Type B pancreatic cell (in vitro differentiated cells): ENCODE measurements around the gene WDR70. TPM values are rescaled to one million over a fixed set of nuclear protein-coding genes. Genes with fewer than 3 reads are reported as not detected.

Experiments used
- DNase-seq: peaks from one replicate; pipeline ENCODE4 v3.0.0; 2021; ENCODE audit warnings: mixed read lengths; ENCODE audit not compliant: unreplicated experiment; ENCODE audit errors: extremely low spot score
- H3K27ac Mint-ChIP-seq: 2 replicates; pipeline ENCODE4 v1.8.0; 2021; ENCODE audit warnings: mild to moderate bottlenecking, mixed read lengths
- H3K27me3 Mint-ChIP-seq: 2 replicates; pipeline ENCODE4 v1.8.0; 2021; ENCODE audit warnings: mixed read lengths
- H3K36me3 Mint-ChIP-seq: 2 replicates; pipeline ENCODE4 v1.8.0; 2021; ENCODE audit warnings: mixed read lengths
- H3K4me1 Mint-ChIP-seq: one replicate; pipeline ENCODE4 v1.8.0; 2021; ENCODE audit warnings: mixed read lengths; ENCODE audit not compliant: unreplicated experiment
- H3K4me3 Mint-ChIP-seq: 2 replicates; pipeline ENCODE4 v1.8.0; 2021; ENCODE audit warnings: mild to moderate bottlenecking, mixed read lengths
- H3K9me3 Mint-ChIP-seq: 2 replicates; pipeline ENCODE4 v1.8.0; 2021; ENCODE audit warnings: mixed read lengths
- total RNA-seq: library from RNA; stranded (reverse); gene quantifications from 2 replicates; pipeline ENCODE4 v1.2.1, GENCODE V29; 2021; ENCODE audit warnings: low replicate concordance
- TF ChIP-seq, protein P1 (sequence below): fragments of 200-600 bp; sonication (generic); conservative IDR thresholded peaks from 2 replicates; pipeline ENCODE4 v1.5.0; 2021; ENCODE audit warnings: antibody characterized with exemption, mild to moderate bottlenecking

The WDR70 gene
- total RNA-seq, 1 donor from 2014 or later, result 50.2 TPM

DNA sequence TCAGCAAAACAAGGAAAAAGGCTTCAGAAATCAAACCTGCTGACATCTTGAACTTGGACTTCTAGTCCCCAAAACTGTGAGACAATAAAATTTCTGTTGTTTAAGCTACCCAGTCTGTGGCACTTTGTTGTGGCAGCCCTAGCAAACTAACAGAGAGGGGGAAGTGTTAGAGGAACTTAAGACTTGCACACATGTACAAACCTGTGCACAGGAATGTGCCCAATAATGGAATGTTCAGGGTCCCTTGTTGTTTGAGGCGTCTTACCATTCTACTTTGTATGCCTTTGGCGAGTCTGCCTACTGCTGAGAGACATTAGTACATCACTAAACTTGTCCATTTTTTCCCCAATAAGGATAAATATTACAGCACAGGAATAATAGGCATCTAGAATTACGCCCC, 160.3 kb downstream of the WDR70 start:
- TF ChIP-seq, protein P1, sequence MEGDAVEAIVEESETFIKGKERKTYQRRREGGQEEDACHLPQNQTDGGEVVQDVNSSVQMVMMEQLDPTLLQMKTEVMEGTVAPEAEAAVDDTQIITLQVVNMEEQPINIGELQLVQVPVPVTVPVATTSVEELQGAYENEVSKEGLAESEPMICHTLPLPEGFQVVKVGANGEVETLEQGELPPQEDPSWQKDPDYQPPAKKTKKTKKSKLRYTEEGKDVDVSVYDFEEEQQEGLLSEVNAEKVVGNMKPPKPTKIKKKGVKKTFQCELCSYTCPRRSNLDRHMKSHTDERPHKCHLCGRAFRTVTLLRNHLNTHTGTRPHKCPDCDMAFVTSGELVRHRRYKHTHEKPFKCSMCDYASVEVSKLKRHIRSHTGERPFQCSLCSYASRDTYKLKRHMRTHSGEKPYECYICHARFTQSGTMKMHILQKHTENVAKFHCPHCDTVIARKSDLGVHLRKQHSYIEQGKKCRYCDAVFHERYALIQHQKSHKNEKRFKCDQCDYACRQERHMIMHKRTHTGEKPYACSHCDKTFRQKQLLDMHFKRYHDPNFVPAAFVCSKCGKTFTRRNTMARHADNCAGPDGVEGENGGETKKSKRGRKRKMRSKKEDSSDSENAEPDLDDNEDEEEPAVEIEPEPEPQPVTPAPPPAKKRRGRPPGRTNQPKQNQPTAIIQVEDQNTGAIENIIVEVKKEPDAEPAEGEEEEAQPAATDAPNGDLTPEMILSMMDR, result no peak
- H3K4me3 Mint-ChIP-seq, result no peak overlapping the region
- H3K36me3 Mint-ChIP-seq, result peaks cover 15% of the 10 kb centered on the region
- H3K27ac Mint-ChIP-seq, result no peak overlapping the region
- H3K9me3 Mint-ChIP-seq, result no peaks in the 10 kb centered on the region
- no peaks in the 10 kb centered on the region for H3K4me1 Mint-ChIP-seq
- no peaks in the 10 kb centered on the region for H3K27me3 Mint-ChIP-seq
- DNase-seq, result no peak

DNA sequence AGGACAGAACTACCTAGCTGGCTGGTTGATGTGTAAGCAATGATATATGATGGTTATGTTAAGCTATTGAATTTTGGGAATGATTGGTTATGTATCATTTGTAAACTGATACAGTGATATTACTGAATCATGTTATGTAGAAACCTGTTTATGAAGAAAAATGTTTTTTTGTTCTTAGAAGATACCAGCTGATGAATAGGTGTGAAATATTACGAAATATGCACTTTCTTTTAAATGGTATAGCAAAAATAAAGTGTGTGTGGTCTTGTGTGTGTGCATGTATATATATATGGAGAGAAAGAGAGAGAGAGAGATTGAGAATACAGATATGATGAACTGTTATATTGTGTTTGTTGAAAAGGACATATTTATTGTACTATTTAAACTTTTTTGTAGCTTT, 164.1 kb downstream of the WDR70 start:
- H3K4me1 Mint-ChIP-seq, result no peaks in the 10 kb centered on the region

DNA sequence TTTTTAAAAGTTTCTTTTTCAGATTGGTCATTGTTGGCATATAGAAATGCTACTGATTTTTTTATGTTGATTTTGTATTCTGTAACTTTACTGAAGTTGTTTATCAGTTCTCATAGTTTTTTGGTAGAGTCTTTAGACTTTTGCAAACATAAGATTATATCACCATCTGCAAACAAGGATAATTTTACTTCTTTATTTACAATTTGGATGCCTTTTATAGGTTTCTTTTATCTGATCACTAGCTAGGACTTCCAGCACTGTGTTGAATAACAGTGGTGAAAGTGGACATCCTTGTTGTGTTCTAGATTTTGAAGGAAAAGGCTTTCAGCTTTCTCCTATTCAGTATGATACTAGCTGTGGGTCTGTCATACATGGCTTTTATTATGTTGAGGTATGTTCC, 170.3 kb downstream of the WDR70 start:
- Mint-ChIP-seq H3K27me3 (no peaks in the 10 kb centered on the region), H3K36me3 (no peaks in the 10 kb centered on the region), H3K4me3 (no peak overlapping the region), H3K9me3 (no peaks in the 10 kb centered on the region), H3K27ac (no peak overlapping the region), H3K4me1 (no peaks in the 10 kb centered on the region)
- TF ChIP-seq, protein P1, result no peak
- DNase-seq, result no peak

More for the DNA sequence above, 164.1 kb downstream of the WDR70 start:
- TF ChIP-seq, protein P1, result no peak
- H3K27me3 Mint-ChIP-seq, result no peaks in the 10 kb centered on the region
- H3K4me3 Mint-ChIP-seq, result no peak overlapping the region
- no peak for DNase-seq
- peaks cover 15% of the 10 kb centered on the region for H3K36me3 Mint-ChIP-seq
- H3K27ac Mint-ChIP-seq, result no peak overlapping the region
- no peaks in the 10 kb centered on the region for H3K9me3 Mint-ChIP-seq

DNA sequence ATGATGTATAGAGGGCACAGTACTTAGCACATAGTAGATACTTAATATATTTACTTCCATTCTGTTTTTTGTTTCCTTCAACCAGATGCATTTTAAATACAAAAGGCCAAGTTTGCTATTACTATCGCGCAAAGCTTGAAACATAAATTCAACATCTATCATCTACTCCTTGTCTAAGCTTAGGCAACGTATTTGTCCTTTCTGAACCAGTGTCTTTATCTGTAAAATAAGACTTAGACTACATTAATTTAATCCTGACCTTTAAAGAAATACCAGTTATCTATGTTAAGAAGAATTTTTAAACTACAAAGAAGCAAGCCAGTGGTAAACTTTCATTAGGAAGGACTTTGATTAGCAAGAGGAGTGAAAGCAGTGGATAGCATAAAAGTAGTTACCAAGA, 173.0 kb downstream of the WDR70 start:
- TF ChIP-seq, protein P1, result no peak
- no peaks in the 10 kb centered on the region for H3K36me3 Mint-ChIP-seq
- DNase-seq, result no peak
- H3K4me3 Mint-ChIP-seq, result no peak overlapping the region
- no peaks in the 10 kb centered on the region for H3K9me3 Mint-ChIP-seq
- no peaks in the 10 kb centered on the region for H3K27me3 Mint-ChIP-seq
- H3K27ac Mint-ChIP-seq, result no peak overlapping the region
- H3K4me1 Mint-ChIP-seq, result no peaks in the 10 kb centered on the region

DNA sequence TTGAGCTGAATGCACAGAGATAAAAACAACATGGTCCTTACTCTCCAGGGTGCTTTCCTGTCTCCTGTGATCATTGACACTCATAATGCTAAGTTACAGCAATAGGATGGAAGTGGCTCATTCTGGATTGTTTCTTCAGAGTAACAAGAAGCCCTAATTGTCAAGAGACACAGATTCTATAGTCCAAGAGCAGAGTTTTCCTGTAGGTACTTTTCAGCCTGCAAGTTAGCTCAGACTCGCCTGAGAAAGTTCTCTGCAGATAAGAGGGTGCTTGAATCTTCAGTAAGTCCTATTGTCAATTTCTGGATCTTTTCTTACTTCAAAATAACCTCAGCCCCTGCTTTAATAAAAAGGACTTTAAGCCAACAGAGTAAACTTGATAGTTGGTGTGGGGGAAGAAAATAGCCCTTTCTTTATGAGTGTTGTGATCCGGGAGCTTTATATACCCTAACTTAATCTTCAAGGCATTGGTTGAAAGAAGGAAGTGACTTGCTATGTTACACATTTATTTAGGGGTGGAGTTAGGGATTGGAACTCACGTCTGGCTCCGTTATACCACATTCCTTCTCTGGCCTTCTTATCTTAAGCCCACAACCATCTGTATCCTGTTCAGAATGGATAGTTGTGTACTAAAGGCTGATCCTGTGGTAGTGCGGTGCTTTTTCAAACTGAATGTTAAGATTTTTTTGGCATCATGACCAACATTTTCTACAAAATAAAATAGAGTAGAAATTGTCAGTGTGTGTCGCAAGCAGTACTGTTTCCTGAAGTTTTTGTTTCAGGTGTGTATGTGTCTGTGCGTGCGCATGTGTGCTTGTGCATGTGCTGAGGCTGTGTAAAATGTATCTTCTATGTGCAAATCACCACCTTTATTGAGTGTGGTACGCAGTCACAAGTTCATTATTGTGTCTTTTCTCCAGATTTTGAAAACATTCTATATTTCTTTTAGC, 173.9 kb downstream of the WDR70 start:
- no peak overlapping the region for H3K27ac Mint-ChIP-seq
- no peaks in the 10 kb centered on the region for H3K9me3 Mint-ChIP-seq
- no peak for DNase-seq
- no peaks in the 10 kb centered on the region for H3K36me3 Mint-ChIP-seq
- no peak overlapping the region for H3K4me3 Mint-ChIP-seq
- TF ChIP-seq, protein P1, result no peak
- H3K4me1 Mint-ChIP-seq, result no peaks in the 10 kb centered on the region
- H3K27me3 Mint-ChIP-seq, result no peaks in the 10 kb centered on the region
